Measurements from ENCODE around the gene SPOCK1.

SPOCK1 gene

DNA sequence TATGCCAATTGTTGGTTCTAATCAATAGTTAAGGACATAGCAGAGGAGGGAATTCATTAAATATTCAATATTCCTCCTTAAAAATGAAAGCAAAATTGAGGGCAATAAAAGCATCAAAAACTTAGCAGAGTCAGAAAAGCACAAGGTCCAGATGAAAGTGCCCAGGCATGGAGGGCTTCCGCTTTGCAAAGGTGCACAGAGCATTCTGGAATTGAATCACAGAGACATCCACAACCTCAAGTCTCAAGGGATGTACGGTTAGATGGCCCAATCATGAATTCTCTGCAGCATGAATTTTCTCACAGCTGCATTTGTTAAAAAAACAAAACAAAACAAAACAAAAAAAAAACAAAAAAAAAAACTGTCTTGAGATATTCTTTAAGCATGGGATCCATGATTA is 253.7 kb downstream of the SPOCK1 start:
- H3K36me3 Mint-ChIP-seq (ENCODE audit: low read depth), result no peaks in the 10 kb centered on the region
- DNase-seq, result no peak
- no peak for TF ChIP-seq CTCF (IDR thresholded peaks at IDR 0.05)
- no peaks in the 10 kb centered on the region for H3K4me1 Mint-ChIP-seq
- peaks cover 7% of the 10 kb centered on the region for H3K27me3 Mint-ChIP-seq (ENCODE audit: low read depth, poor library complexity)
- no peak overlapping the region for H3K4me3 Mint-ChIP-seq
- H3K9me3 Mint-ChIP-seq, result no peaks in the 10 kb centered on the region
- no peak overlapping the region for H3K27ac Mint-ChIP-seq

DNA sequence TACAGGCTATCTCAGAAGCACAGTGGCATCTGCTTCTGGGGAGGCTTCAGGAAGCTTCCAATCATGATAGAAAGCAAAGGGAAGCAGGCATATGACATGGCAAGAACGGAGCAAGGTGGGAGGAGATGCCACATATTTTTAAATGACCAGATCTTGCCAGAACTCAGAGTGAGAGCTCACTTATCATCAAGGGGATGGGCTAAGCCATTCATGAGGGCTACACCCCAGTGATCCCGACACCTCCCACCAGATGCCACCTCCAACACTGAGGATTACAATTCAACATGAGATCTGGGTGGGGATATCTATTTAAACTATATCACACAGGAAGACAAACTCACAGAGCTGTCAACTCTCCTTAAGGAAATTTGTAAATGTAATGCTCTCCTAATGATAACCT is 258.8 kb downstream of the SPOCK1 start:
- Mint-ChIP-seq H3K4me3 (no peak overlapping the region), H3K27ac (no peak overlapping the region), H3K36me3 (ENCODE audit: low read depth) (no peaks in the 10 kb centered on the region), H3K4me1 (no peaks in the 10 kb centered on the region), H3K9me3 (no peaks in the 10 kb centered on the region), H3K27me3 (ENCODE audit: low read depth, poor library complexity) (peaks cover 4% of the 10 kb centered on the region)
- TF ChIP-seq CTCF (IDR thresholded peaks at IDR 0.05), result no peak
- no peak for DNase-seq

DNA sequence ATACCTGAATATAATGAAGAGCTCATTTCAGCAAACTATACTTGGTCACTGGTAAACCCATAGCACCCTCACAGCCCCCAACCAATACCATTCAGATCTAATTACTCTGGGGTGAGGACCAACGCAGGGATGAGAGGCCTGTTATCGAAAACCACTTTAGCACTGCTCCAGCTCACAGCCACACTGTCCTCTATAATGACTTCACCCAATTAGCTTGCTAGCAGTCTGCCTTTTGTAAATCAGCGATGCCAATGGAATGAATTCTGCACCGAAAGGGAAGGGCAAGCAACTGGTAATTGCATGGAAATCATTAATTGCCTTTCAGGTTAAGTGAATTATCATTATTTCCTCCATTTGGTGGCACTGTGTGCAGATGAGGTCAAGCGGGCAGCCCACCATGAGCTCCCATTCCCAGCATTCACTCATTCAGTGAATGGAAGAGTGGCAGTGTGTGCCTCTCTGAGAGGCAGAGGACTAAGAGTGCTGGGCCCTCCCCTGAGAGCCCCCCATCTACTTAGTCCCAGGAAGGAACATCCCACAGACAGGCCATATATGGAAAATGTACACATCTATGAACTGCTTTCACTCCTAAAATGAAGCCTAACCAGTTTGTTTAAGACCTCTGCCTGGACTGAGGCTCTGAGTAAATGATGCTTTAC is 262.1 kb downstream of the SPOCK1 start:
- Mint-ChIP-seq H3K4me1 (no peaks in the 10 kb centered on the region), H3K9me3 (peaks cover 4% of the 10 kb centered on the region), H3K36me3 (ENCODE audit: low read depth) (no peaks in the 10 kb centered on the region), H3K27me3 (ENCODE audit: low read depth, poor library complexity) (no peaks in the 10 kb centered on the region), H3K27ac (no peak overlapping the region), H3K4me3 (no peak overlapping the region)
- TF ChIP-seq CTCF (IDR thresholded peaks at IDR 0.05), result no peak
- DNase-seq, result no peak

DNA sequence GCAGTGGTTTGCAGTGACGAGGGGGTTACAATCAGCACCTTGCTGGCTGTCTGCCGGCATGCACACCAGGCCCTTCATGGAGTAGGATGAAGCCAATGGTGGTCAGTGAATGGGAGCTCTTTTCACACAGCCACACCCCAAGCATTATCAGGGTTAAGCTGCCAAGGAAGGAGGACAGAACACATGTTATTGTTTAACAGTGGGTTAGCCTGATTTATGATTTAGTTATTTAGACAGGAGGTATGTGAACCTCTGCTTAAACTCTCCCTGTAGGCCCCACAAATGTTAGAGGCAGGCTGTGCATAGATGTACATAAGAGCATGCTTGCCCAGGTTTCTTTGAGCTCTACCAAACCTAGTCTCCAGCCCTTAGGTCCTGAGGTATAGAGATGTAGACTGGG is 262.9 kb downstream of the SPOCK1 start:
- Mint-ChIP-seq H3K9me3 (peaks cover 4% of the 10 kb centered on the region), H3K36me3 (ENCODE audit: low read depth) (no peaks in the 10 kb centered on the region), H3K27me3 (ENCODE audit: low read depth, poor library complexity) (no peaks in the 10 kb centered on the region), H3K4me3 (no peak overlapping the region), H3K4me1 (no peaks in the 10 kb centered on the region), H3K27ac (no peak overlapping the region)
- no peak for DNase-seq
- no peak for TF ChIP-seq CTCF (IDR thresholded peaks at IDR 0.05)

- no peak for DNase-seq
Measured at GRCh38 chr5:137234973-137235943, 263.9 kb downstream of the SPOCK1 start.

More at GRCh38 chr5:137234973-137235943, 263.9 kb downstream of the SPOCK1 start:
- no peaks in the 10 kb centered on the region for H3K4me1 Mint-ChIP-seq
- H3K36me3 Mint-ChIP-seq (ENCODE audit: low read depth), result no peaks in the 10 kb centered on the region
- TF ChIP-seq CTCF (IDR thresholded peaks at IDR 0.05), result no peak
- no peaks in the 10 kb centered on the region for H3K27me3 Mint-ChIP-seq (ENCODE audit: low read depth, poor library complexity)
- no peak overlapping the region for H3K4me3 Mint-ChIP-seq
- no peak overlapping the region for H3K27ac Mint-ChIP-seq
- peaks cover 4% of the 10 kb centered on the region for H3K9me3 Mint-ChIP-seq

Data from nephron progenitor cell (in vitro differentiated cells).